SKM-1 treated with dmso at 0.1 percent for 144 hours (cell line): ENCODE measurements around the gene CLCN7.
"Not testable (repeated sequence)": the region's sequence is repeated elsewhere in the genome, so short reads cannot be mapped to it uniquely, and the experiment has no call there.

Experiments used
- DNase-seq: peaks from one replicate; lab custom pipeline; 2025; ENCODE audit not compliant: unreplicated experiment; lab: John Stamatoyannopoulos, UW

Gene CLCN7

GRCh38 chr16:1445518-1446203 lies 29.2 kb downstream of the CLCN7 start:
- DNase-seq = no peak

- no peak for DNase-seq
Observed at GRCh38 chr16:1444730-1445517, 29.9 kb downstream of the CLCN7 start.

DNA sequence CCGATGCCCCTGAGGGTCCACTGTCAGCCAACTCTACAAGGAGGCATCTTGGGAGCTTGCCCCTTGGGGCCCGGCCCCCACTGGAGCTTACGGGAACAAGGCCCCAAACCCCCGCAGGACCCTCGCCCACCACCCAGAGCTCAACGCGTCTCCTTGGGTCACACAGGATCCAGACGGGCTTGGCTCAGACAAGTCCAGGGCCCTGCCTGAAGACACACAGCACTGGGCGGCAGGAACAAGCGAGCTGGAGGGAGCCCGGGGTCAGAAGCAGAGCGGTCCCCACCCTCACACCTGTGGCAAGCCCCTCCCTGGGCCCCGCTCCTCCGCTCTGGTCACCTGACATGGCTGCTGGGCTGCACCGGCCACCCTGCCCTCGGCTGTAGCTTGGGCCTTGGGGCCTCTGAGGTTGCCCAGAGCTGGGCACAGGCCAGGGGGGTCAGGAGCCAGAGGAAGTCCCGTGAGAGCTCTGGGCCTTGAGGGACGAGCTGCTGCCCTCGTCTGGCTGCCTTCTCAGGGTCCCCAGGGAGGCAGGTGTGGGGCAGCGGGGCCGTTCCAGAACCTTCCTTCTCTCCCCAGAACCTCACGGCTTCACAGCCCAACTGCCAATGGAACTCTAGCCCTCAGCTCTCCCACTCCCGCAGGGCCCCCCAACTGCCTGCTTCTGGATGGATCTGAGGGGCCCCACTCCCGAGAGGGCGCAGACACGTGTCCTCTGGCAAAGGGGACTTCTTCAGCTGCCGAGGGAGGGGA lies 30.7 kb downstream of the CLCN7 start, which contains the start of gene CCDC154:
Gene CCDC154, minus strand, starts transcription at position 577 of the 750 bp plus-strand sequence. Its CDS starts 234 bp downstream, at position 343.
- DNase-seq = no peak

DNA sequence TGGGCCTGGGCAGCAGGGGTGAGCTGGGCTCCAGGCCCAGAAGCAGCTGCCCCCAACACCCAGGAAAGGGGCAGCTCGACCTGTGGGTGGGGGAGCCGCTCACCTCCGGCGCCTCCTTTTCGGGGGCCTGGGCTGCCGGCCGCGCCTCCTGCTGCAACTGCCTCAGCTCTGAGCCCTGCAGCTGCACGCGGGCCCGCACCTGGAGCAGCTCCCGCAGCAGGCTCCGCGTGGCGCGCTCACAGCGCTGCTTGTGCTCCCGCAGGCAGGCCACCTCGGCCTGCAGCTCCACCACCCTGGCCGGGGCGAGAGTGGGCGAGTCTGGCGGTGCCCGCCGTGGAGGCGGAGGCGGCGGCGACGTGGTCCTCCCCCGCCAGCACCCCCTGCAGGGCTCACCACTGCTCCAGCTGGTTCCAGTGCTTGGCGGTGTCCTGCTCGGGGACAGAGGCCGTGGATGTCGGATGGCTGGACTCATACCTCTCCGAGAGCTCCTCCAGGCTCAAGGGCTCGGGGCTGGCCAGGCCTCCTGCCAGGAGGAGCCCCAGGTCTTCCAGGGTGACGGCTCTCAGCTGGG lies 31.3 kb downstream of the CLCN7 start:
- no peak for DNase-seq

DNA sequence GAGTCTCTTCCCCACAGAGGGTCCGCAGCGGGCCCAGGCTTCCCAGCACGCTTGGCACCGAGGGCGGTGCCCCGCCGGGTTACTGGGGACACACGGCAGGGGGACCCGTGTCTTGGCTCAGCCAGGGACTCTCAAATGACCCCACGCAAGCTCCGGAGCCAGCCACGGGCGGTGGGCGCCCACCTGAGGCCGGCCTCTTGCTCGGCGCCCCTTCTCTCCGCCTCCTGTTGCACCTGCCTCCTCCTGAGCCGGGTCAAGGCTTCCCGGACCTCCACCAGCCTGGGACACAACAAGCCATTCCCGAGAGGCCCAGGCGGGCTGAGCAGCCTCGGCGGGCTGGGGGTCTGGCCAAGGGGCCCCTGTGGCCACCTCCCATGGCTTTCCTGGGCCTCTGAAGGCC lies 32.1 kb downstream of the CLCN7 start:
- DNase-seq = no peak

- DNase-seq = no peak
Observed at GRCh38 chr16:1441391-1441829, 33.4 kb downstream of the CLCN7 start.

DNA sequence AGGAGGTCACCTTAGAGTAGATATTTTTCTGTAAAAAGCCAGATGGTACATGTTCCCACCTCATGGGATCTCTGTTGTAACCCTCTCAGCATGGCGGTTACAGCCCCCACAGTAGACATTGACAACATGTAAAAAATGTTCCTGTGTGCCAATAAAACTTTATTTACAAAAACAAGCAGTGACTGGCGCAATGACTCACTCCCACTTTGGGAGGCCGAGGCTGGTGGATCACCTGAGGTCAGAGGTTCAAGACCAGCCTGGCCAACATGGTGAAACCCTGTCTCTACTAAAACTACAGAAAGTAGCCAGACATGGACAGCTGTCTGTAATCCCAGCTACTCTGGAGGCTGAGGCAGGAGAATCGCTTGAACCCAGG lies 35.1 kb downstream of the CLCN7 start:
- DNase-seq = not testable (repeated sequence)

DNA sequence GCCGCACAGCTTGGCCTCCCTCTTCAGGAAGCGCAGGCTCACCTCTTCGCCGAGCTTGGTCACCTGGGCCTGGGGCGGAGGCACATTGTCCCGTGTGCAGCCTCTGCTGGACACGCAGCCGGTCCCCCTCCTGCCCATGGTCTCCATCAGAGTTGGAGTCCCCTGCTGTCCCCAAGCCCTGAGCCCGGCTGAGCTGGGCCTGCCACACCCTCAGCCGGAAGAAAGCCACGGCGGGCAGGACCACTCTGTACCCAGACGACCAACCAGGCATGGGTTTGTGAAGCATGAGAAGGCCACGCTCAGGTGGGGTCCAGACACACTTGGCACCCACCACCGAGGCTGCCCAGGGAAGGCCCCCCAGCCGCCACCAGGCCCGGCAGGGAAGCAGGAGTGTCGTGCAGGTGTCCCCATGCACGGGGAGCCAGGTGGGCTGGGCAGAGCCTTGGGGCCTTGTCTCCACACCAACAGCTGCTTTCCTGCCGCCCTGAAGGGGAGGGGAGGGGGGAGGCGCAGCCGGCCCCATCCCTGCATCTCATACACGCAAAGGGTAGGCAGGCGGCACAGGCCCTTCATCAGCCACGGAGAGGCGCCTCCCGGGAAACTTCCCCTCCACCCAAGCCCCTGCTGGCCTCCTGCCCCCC lies 35.6 kb downstream of the CLCN7 start:
- DNase-seq = no peak

GRCh38 chr16:1438229-1439057 lies 36.4 kb downstream of the CLCN7 start:
- DNase-seq = no peak

GRCh38 chr16:1437606-1438005 lies 37.2 kb downstream of the CLCN7 start:
- DNase-seq = no peak

- DNase-seq = no peak
Observed at GRCh38 chr16:1436731-1437355, 38.0 kb downstream of the CLCN7 start.

GRCh38 chr16:1435921-1436697 lies 38.7 kb downstream of the CLCN7 start:
- DNase-seq = no peak

GRCh38 chr16:1434644-1435592 lies 39.9 kb downstream of the CLCN7 start:
- DNase-seq = no peak

GRCh38 chr16:1433756-1434155 lies 41.1 kb downstream of the CLCN7 start:
- no peak for DNase-seq

DNA sequence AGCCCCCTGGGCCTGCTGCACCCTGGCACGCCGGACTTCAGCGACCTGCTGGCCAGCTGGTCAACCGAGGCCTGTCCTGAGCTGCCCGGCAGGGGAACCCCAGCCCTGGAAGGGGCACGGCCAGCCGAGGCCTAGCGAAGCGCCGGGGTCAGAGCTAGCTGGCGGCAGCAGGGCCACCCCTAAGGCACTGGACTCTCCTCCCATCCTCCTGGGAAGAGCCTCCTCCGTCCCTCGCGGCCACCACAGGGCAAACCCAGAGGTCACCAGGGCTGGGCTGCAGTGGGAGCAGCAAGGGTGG lies 41.6 kb downstream of the CLCN7 start:
- DNase-seq = no peak

- DNase-seq = no peak
Observed at GRCh38 chr16:1432388-1433262, 42.2 kb downstream of the CLCN7 start.
